ENCODE measurements around the gene ATF5. TPM values are rescaled to one million over a fixed set of nuclear protein-coding genes. Genes with fewer than 3 reads are reported as not detected.

ATF5 gene
- total and polyA plus RNA-seq, 2 experiments from 2014 or later = 23.8 to 34.4 TPM

- H3K4me1 ChIP-seq (ENCODE audit: insufficient read depth) = no peaks in the 10 kb centered on the region
- H3K79me2 ChIP-seq = no peaks in the 10 kb centered on the region
- no peak for TF ChIP-seq EZH2 (IDR thresholded peaks at IDR 0.05; ENCODE audit: borderline replicate concordance)
- no peak for TF ChIP-seq CTCF (IDR thresholded peaks at IDR 0.05; ENCODE audit: poor library complexity)
- no peak for TF ChIP-seq EZH2phosphoT487 (IDR thresholded peaks at IDR 0.05; ENCODE audit: low read depth, severe bottlenecking, unreplicated experiment)
- no peak for DNase-seq (ENCODE audit: low spot score)
- no peak overlapping the region for H3K27ac ChIP-seq
- H3K36me3 ChIP-seq (replicated peaks; ENCODE audit: insufficient read depth, low read depth) = no peaks in the 10 kb centered on the region
- H4K20me1 ChIP-seq (ENCODE audit: insufficient read depth, poor library complexity, severe bottlenecking) = no peaks in the 10 kb centered on the region
- no peaks in the 10 kb centered on the region for H3K9me2 ChIP-seq (replicated peaks; ENCODE audit: insufficient read depth)
- no peaks in the 10 kb centered on the region for H3K27me3 ChIP-seq
- no peak overlapping the region for H3K4me3 ChIP-seq
- 96% methylated on average over 18 of the region's 18 CpGs for WGBS (ENCODE audit: low lambda C conversion rate, missing lambda C conversion rate)
- H2AFZ ChIP-seq = no peak overlapping the region
- H3K4me2 ChIP-seq = no peak overlapping the region
- H3K9me3 ChIP-seq (ENCODE audit: low read depth) = no peaks in the 10 kb centered on the region
Observed at GRCh38 chr19:49973987-49974386, 45.0 kb downstream of the ATF5 start.

GRCh38 chr19:49975051-49975450, 46.0 kb downstream of the ATF5 start:
- Histone ChIP-seq H3K4me3 (no peak overlapping the region), H3K9me2 (replicated peaks; ENCODE audit: insufficient read depth) (no peaks in the 10 kb centered on the region), H3K4me2 (no peak overlapping the region), H3K4me1 (ENCODE audit: insufficient read depth) (no peaks in the 10 kb centered on the region), H2AFZ (no peak overlapping the region), H4K20me1 (ENCODE audit: insufficient read depth, poor library complexity, severe bottlenecking) (no peaks in the 10 kb centered on the region), H3K27ac (no peak overlapping the region), H3K79me2 (no peaks in the 10 kb centered on the region), H3K36me3 (replicated peaks; ENCODE audit: insufficient read depth, low read depth) (no peaks in the 10 kb centered on the region), H3K27me3 (no peaks in the 10 kb centered on the region), H3K9me3 (ENCODE audit: low read depth) (no peaks in the 10 kb centered on the region)
- 85% methylated on average over 7 of the region's 7 CpGs for WGBS (ENCODE audit: low lambda C conversion rate, missing lambda C conversion rate)
- DNase-seq (ENCODE audit: low spot score) = no peak
- TF ChIP-seq CTCF (IDR thresholded peaks at IDR 0.05; ENCODE audit: poor library complexity) = no peak
- no peak for TF ChIP-seq EZH2phosphoT487 (IDR thresholded peaks at IDR 0.05; ENCODE audit: low read depth, severe bottlenecking, unreplicated experiment)
- no peak for TF ChIP-seq EZH2 (IDR thresholded peaks at IDR 0.05; ENCODE audit: borderline replicate concordance)

- no peak for DNase-seq (ENCODE audit: low spot score)
- no peaks in the 10 kb centered on the region for H3K9me2 ChIP-seq (replicated peaks; ENCODE audit: insufficient read depth)
- H3K9me3 ChIP-seq (ENCODE audit: low read depth) = no peaks in the 10 kb centered on the region
- H3K4me2 ChIP-seq = no peak overlapping the region
- TF ChIP-seq EZH2 (IDR thresholded peaks at IDR 0.05; ENCODE audit: borderline replicate concordance) = no peak
- TF ChIP-seq EZH2phosphoT487 (IDR thresholded peaks at IDR 0.05; ENCODE audit: low read depth, severe bottlenecking, unreplicated experiment) = no peak
- TF ChIP-seq CTCF (IDR thresholded peaks at IDR 0.05; ENCODE audit: poor library complexity) = no peak
- H3K79me2 ChIP-seq = no peaks in the 10 kb centered on the region
- no peak overlapping the region for H3K4me3 ChIP-seq
- H3K4me1 ChIP-seq (ENCODE audit: insufficient read depth) = peaks cover under 1% of the 10 kb centered on the region
- no peak overlapping the region for H2AFZ ChIP-seq
- H3K36me3 ChIP-seq (replicated peaks; ENCODE audit: insufficient read depth, low read depth) = no peaks in the 10 kb centered on the region
- H4K20me1 ChIP-seq (ENCODE audit: insufficient read depth, poor library complexity, severe bottlenecking) = no peaks in the 10 kb centered on the region
- H3K27ac ChIP-seq = no peak overlapping the region
- 64% methylated on average over 3 of the region's 3 CpGs for WGBS (ENCODE audit: low lambda C conversion rate, missing lambda C conversion rate)
- no peaks in the 10 kb centered on the region for H3K27me3 ChIP-seq
Observed at GRCh38 chr19:49976496-49976895, 47.5 kb downstream of the ATF5 start.

DNA sequence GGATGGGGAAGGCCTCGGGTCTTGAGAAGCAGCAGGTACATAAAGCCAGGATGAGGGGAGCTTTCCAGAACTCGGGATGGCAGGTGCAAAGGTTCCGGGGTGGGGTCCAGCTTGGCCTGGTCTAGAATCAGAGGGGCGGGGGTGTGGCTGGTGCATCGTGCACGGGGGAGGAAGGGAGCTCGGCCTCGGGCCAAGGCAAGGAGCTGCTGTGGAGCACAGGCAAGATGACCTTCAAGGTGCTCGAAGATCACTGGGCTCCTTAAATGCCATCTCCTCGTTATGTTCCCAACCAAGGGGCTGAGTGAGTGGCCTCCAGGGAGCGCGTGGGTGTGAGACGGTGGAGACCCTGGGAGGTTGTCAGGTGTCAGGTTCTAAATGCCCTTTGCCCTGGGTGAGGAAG, 48.1 kb downstream of the ATF5 start:
- no peak for TF ChIP-seq CTCF (IDR thresholded peaks at IDR 0.05; ENCODE audit: poor library complexity)
- no peak for TF ChIP-seq EZH2phosphoT487 (IDR thresholded peaks at IDR 0.05; ENCODE audit: low read depth, severe bottlenecking, unreplicated experiment)
- TF ChIP-seq EZH2 (IDR thresholded peaks at IDR 0.05; ENCODE audit: borderline replicate concordance) = no peak
- Histone ChIP-seq H3K4me1 (ENCODE audit: insufficient read depth) (peaks cover 4% of the 10 kb centered on the region), H3K9me3 (ENCODE audit: low read depth) (no peaks in the 10 kb centered on the region), H3K27me3 (no peaks in the 10 kb centered on the region), H3K27ac (no peak overlapping the region), H3K4me3 (no peak overlapping the region), H3K9me2 (replicated peaks; ENCODE audit: insufficient read depth) (no peaks in the 10 kb centered on the region), H3K79me2 (no peaks in the 10 kb centered on the region), H2AFZ (no peak overlapping the region), H3K36me3 (replicated peaks; ENCODE audit: insufficient read depth, low read depth) (no peaks in the 10 kb centered on the region), H3K4me2 (no peak overlapping the region), H4K20me1 (ENCODE audit: insufficient read depth, poor library complexity, severe bottlenecking) (no peaks in the 10 kb centered on the region)
- DNase-seq (ENCODE audit: low spot score) = no peak
- WGBS (ENCODE audit: low lambda C conversion rate, missing lambda C conversion rate) = 88% methylated on average over 11 of the region's 13 CpGs
